Stimulated activated CD4-positive, alpha-beta T cell treated with anti-CD3 and anti-CD28 coated beads, Interleukin-15, amount 100 ng/mL, for 1 hour (primary cell): ENCODE measurements around the gene CLIC1.

Source experiments
- DNase-seq, 2 donors: peaks; one replicate each; pipeline ENCODE4 v3.0.0-alpha.2; 2020; ENCODE audit warnings: low read depth in 1 of 2, low spot score in 1 of 2

Gene CLIC1

GRCh38 chr6:31736021-31736767 lies at the start of gene CLIC1:
TSS of gene CLIC1 (minus strand) at chr6:31736530. CDS start at chr6:31736300, 230 bp downstream.
- peak; percentile 47 to 71 for DNase-seq

- no peak for DNase-seq
Measured at GRCh38 chr6:31785475-31785874, 49.1 kb upstream of the CLIC1 start.

- DNase-seq, result no peak
Measured at GRCh38 chr6:31784098-31784925, 48.0 kb upstream of the CLIC1 start.

- no peak for DNase-seq
Measured at GRCh38 chr6:31782126-31782855, 46.0 kb upstream of the CLIC1 start.

- DNase-seq, result no peak
Measured at GRCh38 chr6:31781244-31782125, 45.2 kb upstream of the CLIC1 start.

- no peak for DNase-seq
Measured at GRCh38 chr6:31780507-31781243, 44.3 kb upstream of the CLIC1 start.

GRCh38 chr6:31779908-31780307 lies 43.6 kb upstream of the CLIC1 start:
- no peak for DNase-seq

GRCh38 chr6:31778999-31779885 lies 42.9 kb upstream of the CLIC1 start:
- no peak for DNase-seq

- DNase-seq, result no peak
Measured at GRCh38 chr6:31778193-31778592, 41.9 kb upstream of the CLIC1 start.

GRCh38 chr6:31777667-31778050 lies 41.3 kb upstream of the CLIC1 start:
- DNase-seq, result no peak

- peak; percentile 35 to 70 for DNase-seq
Measured at GRCh38 chr6:31776989-31777666, 40.8 kb upstream of the CLIC1 start, which contains the start of gene VWA7. TSS of gene VWA7 (minus strand) at chr6:31777328. CDS start at chr6:31776779, 549 bp downstream.

GRCh38 chr6:31776485-31776988 lies 40.2 kb upstream of the CLIC1 start:
- DNase-seq, result no peak

GRCh38 chr6:31775633-31776484 lies 39.5 kb upstream of the CLIC1 start:
- no peak for DNase-seq

GRCh38 chr6:31775184-31775583 lies 38.9 kb upstream of the CLIC1 start:
- no peak for DNase-seq

- DNase-seq, result no peak
Measured at GRCh38 chr6:31771992-31772358, 35.6 kb upstream of the CLIC1 start.

GRCh38 chr6:31770860-31771259 lies 34.5 kb upstream of the CLIC1 start:
- DNase-seq, result no peak

- DNase-seq, result peak; percentile 62 to 65
Measured at GRCh38 chr6:31769684-31770371, 33.5 kb upstream of the CLIC1 start.
